ENCODE measurements around the gene LSM10. TPM values are rescaled to one million over a fixed set of nuclear protein-coding genes. Genes with fewer than 3 reads are reported as not detected.

Gene LSM10
- total and polyA plus RNA-seq, 9 of the 15 experiments (the other 6 are each of a cell fraction or from before 2014, with no cell fraction given), result 13.2 to 146 (median 68.9) TPM

- Histone ChIP-seq H3K9me1 (ENCODE audit: control insufficient read depth, insufficient read depth, low read length) (no peaks in the 10 kb centered on the region), H3K4me1 (replicated peaks in 1 of 2; ENCODE audit: control insufficient read depth in 2 of 2, insufficient read depth in 2 of 2, low read length in 2 of 2) (peaks cover 5 to 16% of the 10 kb centered on the region in 2 experiments; a peak in 4 of 5 replicates), H3K4me3 (no peak overlapping the region), H2AFZ (ENCODE audit: low read depth, low read length) (no peak overlapping the region), H3K4me2 (ENCODE audit: insufficient read depth, low read length) (no peak overlapping the region), H3K9me3 (replicated peaks; ENCODE audit: control insufficient read depth, insufficient read depth, low read depth, low read length) (no peaks in the 10 kb centered on the region), H3K27ac (ENCODE audit: extremely low read depth, low read depth, low read length) (no peak overlapping the region), H3K36me3 (ENCODE audit: control insufficient read depth, insufficient read depth, low read length) (peaks cover 90% of the 10 kb centered on the region; the same call in 2 of the 3 replicates), H3K27me3 (ENCODE audit: control insufficient read depth in 2 of 2, insufficient read depth in 2 of 2, low read length in 2 of 2) (no peaks in the 10 kb centered on the region), H3K79me2 (ENCODE audit: control insufficient read depth, insufficient read depth, low read length) (no peaks in the 10 kb centered on the region), H4K20me1 (replicated peaks; ENCODE audit: control insufficient read depth, insufficient read depth, low read length) (peaks cover 9% of the 10 kb centered on the region; the same call in 1 of the 2 replicates), H3K9ac (ENCODE audit: insufficient read depth in 1 of 2, low read depth in 2 of 2, low read length in 2 of 2) (peak overlapping the region in 1 of 2 experiments; percentile 43; a peak in 2 of 4 replicates)
- TF ChIP-seq POLR2G (IDR thresholded peaks at IDR 0.05; ENCODE audit: low read depth, low read length) (peak; percentile 51), ZZZ3 (IDR thresholded peaks at IDR 0.05) (no peak)
- ATAC-seq (no peak), DNase-seq (ENCODE audit: extremely low read depth in 1 of 4, low spot score in 3 of 4) (no peak), FAIRE-seq (no peak)
- BruUV-seq (replicated peaks), result no TSS peak
- WGBS (ENCODE audit: insufficient coverage, low coverage, missing lambda C conversion rate), result 94% methylated on average over 15 of the region's 16 CpGs
- in situ Hi-C loops (cut with MboI) (loop anchor here (5.0 kb wide), 1 partner anchor 72 kb away; no protein-coding TSS in a partner anchor), intact Hi-C loops (cut with micrococcal nuclease) (no loop called here)
- POLR2A ChIA-PET, result interaction anchor here (1.6 kb wide), 1 partner anchor 9 kb away, joined by 5 read pairs; no protein-coding TSS in a partner anchor
- CTCF ChIA-PET (ENCODE audit: low intra/inter-chr PET ratio), result no interaction called here
Measured at GRCh38 chr1:36349839-36350238, 47.9 kb downstream of the LSM10 start.

- Histone ChIP-seq H3K4me1 (replicated peaks in 1 of 2; ENCODE audit: control insufficient read depth in 2 of 2, insufficient read depth in 2 of 2, low read length in 2 of 2) (peaks cover 5 to 18% of the 10 kb centered on the region in 2 experiments; a peak in 4 of 5 replicates), H3K4me2 (ENCODE audit: insufficient read depth, low read length) (no peak overlapping the region), H3K4me3 (no peak overlapping the region), H3K9me3 (replicated peaks; ENCODE audit: control insufficient read depth, insufficient read depth, low read depth, low read length) (no peaks in the 10 kb centered on the region), H4K20me1 (replicated peaks; ENCODE audit: control insufficient read depth, insufficient read depth, low read length) (peaks cover 9% of the 10 kb centered on the region; the same call in 1 of the 2 replicates), H3K9ac (ENCODE audit: insufficient read depth in 1 of 2, low read depth in 2 of 2, low read length in 2 of 2) (peak overlapping the region in 1 of 2 experiments; percentile 77; a peak in 2 of 4 replicates), H3K9me1 (ENCODE audit: control insufficient read depth, insufficient read depth, low read length) (no peaks in the 10 kb centered on the region), H3K36me3 (ENCODE audit: control insufficient read depth, insufficient read depth, low read length) (peaks cover 90% of the 10 kb centered on the region; the same call in 2 of the 3 replicates), H3K27ac (ENCODE audit: extremely low read depth, low read depth, low read length) (no peak overlapping the region), H3K27me3 (ENCODE audit: control insufficient read depth in 2 of 2, insufficient read depth in 2 of 2, low read length in 2 of 2) (no peaks in the 10 kb centered on the region), H2AFZ (ENCODE audit: low read depth, low read length) (no peak overlapping the region), H3K79me2 (ENCODE audit: control insufficient read depth, insufficient read depth, low read length) (no peaks in the 10 kb centered on the region)
- TF ChIP-seq MAFF (IDR thresholded peaks at IDR 0.05; ENCODE audit: low read length) (no peak), FOXA1 (IDR thresholded peaks at IDR 0.05; ENCODE audit: borderline replicate concordance) (no peak), DNMT1 (IDR thresholded peaks at IDR 0.05) (no peak), TCF7 (IDR thresholded peaks at IDR 0.05; ENCODE audit: borderline replicate concordance) (no peak), ZNF143 (CRISPR knock-in tag; IDR thresholded peaks at IDR 0.05) (no peak), MCM3 (IDR thresholded peaks at IDR 0.05) (no peak), MTA2 (IDR thresholded peaks at IDR 0.05; ENCODE audit: low read depth) (no peak), RHOXF2B (CRISPR knock-in tag; conservative IDR thresholded peaks at IDR 0.05) (no peak), KLF10 (CRISPR knock-in tag; IDR thresholded peaks at IDR 0.05) (no peak), EGR1 (conservative IDR thresholded peaks at IDR 0.05) (no peak), CTBP1 (IDR thresholded peaks at IDR 0.05; ENCODE audit: borderline replicate concordance) (no peak), CBFB (CRISPR knock-in tag; IDR thresholded peaks at IDR 0.05) (no peak), XRCC4 (IDR thresholded peaks at IDR 0.05; ENCODE audit: extremely low read depth, insufficient read depth, insufficient read length) (no peak)
- ChIA-PET CTCF (ENCODE audit: low intra/inter-chr PET ratio) (no interaction called here), POLR2A (interaction anchor here (0.5 to 0.9 kb wide), 2 partner anchors 17 to 42 kb away, joined by 4 read pairs; no protein-coding TSS in a partner anchor)
- intact Hi-C loops (cut with micrococcal nuclease), result no loop called here
- ATAC-seq, result no peak
- no peak for FAIRE-seq
- in situ Hi-C loops (cut with MboI), result loop anchor here (5.0 kb wide), 1 partner anchor 73 kb away; no protein-coding TSS in a partner anchor
- DNase-seq (ENCODE audit: extremely low read depth in 1 of 4, low spot score in 3 of 4), result no peak
- 71% methylated on average over 7 of the region's 7 CpGs for WGBS (ENCODE audit: insufficient coverage, low coverage, missing lambda C conversion rate)
- BruUV-seq (replicated peaks), result no TSS peak
Measured at GRCh38 chr1:36349241-36349671, 48.5 kb downstream of the LSM10 start.

All from K562 (cell line).